ENCODE data around the gene FGA.
"Not testable (repeated sequence)": the region's sequence is repeated elsewhere in the genome, so short reads cannot be mapped to it uniquely, and the experiment has no call there.

FGA gene

GRCh38 chr4:154606728-154607723 is 16.5 kb upstream of the FGA start:
- no peak for DNase-seq (ENCODE audit: low spot score)

GRCh38 chr4:154604696-154605200 is 14.2 kb upstream of the FGA start:
- no peak for DNase-seq (ENCODE audit: low spot score)

GRCh38 chr4:154603033-154603943 is 12.7 kb upstream of the FGA start:
- DNase-seq (ENCODE audit: low spot score): no peak

GRCh38 chr4:154602404-154603020 is 12.0 kb upstream of the FGA start:
- DNase-seq (ENCODE audit: low spot score): no peak

GRCh38 chr4:154597798-154598774 is 7.5 kb upstream of the FGA start:
- no peak for DNase-seq (ENCODE audit: low spot score)

GRCh38 chr4:154597281-154597680 is 6.7 kb upstream of the FGA start:
- DNase-seq (ENCODE audit: low spot score): not testable (repeated sequence)

- DNase-seq (ENCODE audit: low spot score): no peak
These were observed 5.3 kb upstream of the FGA start for GRCh38 chr4:154595807-154596206.

- not testable (repeated sequence) for DNase-seq (ENCODE audit: low spot score)
These were observed 3.8 kb upstream of the FGA start for GRCh38 chr4:154594343-154594742.

- peak; percentile 56 for DNase-seq (ENCODE audit: low spot score)
These were observed 3.3 kb upstream of the FGA start for GRCh38 chr4:154593868-154594267.

GRCh38 chr4:154591890-154592289 is 1.3 kb upstream of the FGA start:
- DNase-seq (ENCODE audit: low spot score): no peak

- no peak for DNase-seq (ENCODE audit: low spot score)
These were observed 995 bp downstream of the FGA start for GRCh38 chr4:154589296-154590197.

- DNase-seq (ENCODE audit: low spot score): no peak
These were observed 2.3 kb downstream of the FGA start for GRCh38 chr4:154588198-154588597.

- DNase-seq (ENCODE audit: low spot score): no peak
These were observed 4.1 kb downstream of the FGA start for GRCh38 chr4:154586296-154587033.

- no peak for DNase-seq (ENCODE audit: low spot score)
These were observed 5.0 kb downstream of the FGA start for GRCh38 chr4:154585369-154586018.

- no peak for DNase-seq (ENCODE audit: low spot score)
These were observed 6.3 kb downstream of the FGA start for GRCh38 chr4:154584259-154584658.

- no peak for DNase-seq (ENCODE audit: low spot score)
These were observed 6.9 kb downstream of the FGA start for GRCh38 chr4:154583677-154584076.

GRCh38 chr4:154583230-154583629 is 7.3 kb downstream of the FGA start:
- DNase-seq (ENCODE audit: low spot score): no peak

- no peak for DNase-seq (ENCODE audit: low spot score)
These were observed 7.8 kb downstream of the FGA start for GRCh38 chr4:154582723-154583122.

Data from putamen (tissue), 1 donor.